K562 (cell line): ENCODE measurements around the gene KLK10. TPM values are rescaled to one million over a fixed set of nuclear protein-coding genes. Genes with fewer than 3 reads are reported as not detected.

Experiments used
- CAMTA2 ChIP-seq: fragments of 250-450 bp; sonication (Bioruptor Pico); conservative IDR thresholded peaks from 2 replicates; pipeline ENCODE4 v1.5.1; 2022
- CEBPB ChIP-seq: fragments of 450-650 bp; IDR thresholded peaks from 2 replicates; pipeline ENCODE4 v1.6.1; 2016; ENCODE audit warnings: missing genetic modification characterization, missing compliant biosample characterization
- CHCHD3 ChIP-seq: fragments of 250-450 bp; sonication (Bioruptor Pico); IDR thresholded peaks from 2 replicates; pipeline ENCODE4 v2.1.2; 2022; ENCODE audit warnings: mild to moderate bottlenecking
- ESRRA ChIP-seq: fragments of 450-650 bp; IDR thresholded peaks from 2 replicates; pipeline ENCODE4 v1.6.1; 2014; ENCODE audit warnings: low read depth, mild to moderate bottlenecking, moderate library complexity, borderline replicate concordance
- FOSL1 ChIP-seq: fragments of 200-800 bp; sonication (Bioruptor generic); conservative IDR thresholded peaks from 2 replicates; pipeline ENCODE4 v1.6.1; 2016; ENCODE audit warnings: missing genetic modification characterization, missing compliant biosample characterization
- GATA2 ChIP-seq: sonication (generic); formaldehyde crosslinking; IDR thresholded peaks from 2 replicates; pipeline ENCODE4 v1.4.0; 2020; ENCODE audit warnings: mild to moderate bottlenecking, missing genetic modification reagents
- HNRNPH1 ChIP-seq: fragments of 200-400 bp; formaldehyde crosslinking; optimal IDR thresholded peaks from 2 replicates; pipeline ENCODE3; 2017; ENCODE audit warnings: low read depth, mild to moderate bottlenecking, low read length, moderate library complexity
- HNRNPLL ChIP-seq: fragments of 200-400 bp; formaldehyde crosslinking; IDR thresholded peaks from 2 replicates; pipeline ENCODE4 v1.6.1; 2017; ENCODE audit warnings: low read length, low read depth, mild to moderate bottlenecking; ENCODE audit not compliant: poor library complexity, severe bottlenecking
- KLF1 ChIP-seq: fragments of 450-650 bp; IDR thresholded peaks from 2 replicates; pipeline ENCODE4 v1.6.1; 2016; ENCODE audit warnings: missing genetic modification characterization, missing compliant biosample characterization
- NFYB ChIP-seq: IDR thresholded peaks from 2 replicates; pipeline ENCODE4 v1.6.1; 2011; ENCODE audit warnings: mild to moderate bottlenecking, moderate library complexity; ENCODE audit not compliant: insufficient read length; ENCODE audit errors: extremely low read depth
- NRF1 ChIP-seq, 2 experiments: fragments of 450-650 bp; IDR thresholded peaks in 1 of 2; conservative IDR thresholded peaks in 1 of 2; 2 replicates each; pipeline ENCODE4 v1.6.1; 2014; ENCODE audit warnings: mild to moderate bottlenecking in 2 of 2
- PHF8 ChIP-seq: fragments of 200-600 bp; sonication (generic); IDR thresholded peaks from 2 replicates; pipeline ENCODE4 v1.6.1; 2012; ENCODE audit warnings: mixed run types, mild to moderate bottlenecking, inconsistent platforms, low read length, moderate library complexity, borderline replicate concordance
- SLC30A9 ChIP-seq: fragments of 250-450 bp; sonication (Bioruptor Pico); IDR thresholded peaks from 2 replicates; pipeline ENCODE4 v1.8.0; 2022; ENCODE audit warnings: mild to moderate bottlenecking, moderate library complexity
- SMARCA4 ChIP-seq: fragments of 450-650 bp; IDR thresholded peaks from 2 replicates; pipeline ENCODE4 v1.6.1; 2016
- SRSF9 ChIP-seq: fragments of 200-400 bp; formaldehyde crosslinking; IDR thresholded peaks from 2 replicates; pipeline ENCODE4 v1.6.1; 2017; ENCODE audit warnings: low read depth, low read length, borderline replicate concordance
- TAF15 ChIP-seq: fragments of 200-400 bp; formaldehyde crosslinking; IDR thresholded peaks from 2 replicates; pipeline ENCODE4 v1.6.1; 2017; ENCODE audit warnings: mild to moderate bottlenecking, low read depth, low read length, moderate library complexity
- ZNF184 ChIP-seq: sonication (generic); formaldehyde crosslinking; IDR thresholded peaks from 2 replicates; pipeline ENCODE4 v1.5.0; 2020; ENCODE audit warnings: missing genetic modification reagents
- ZNF232 ChIP-seq: sonication (generic); formaldehyde crosslinking; IDR thresholded peaks from 2 replicates; pipeline ENCODE4 v1.8.0; 2022; ENCODE audit warnings: mild to moderate bottlenecking, missing genetic modification reagents
- polyA plus RNA-seq, 8 experiments: library from polyadenylated mRNA; depleted of rRNA in 4 of 8; stranded (reverse) in 5 of 8; unstranded in 3 of 8; fragments of >200 nt; fragmentation: Nextera tagmentation in 2 of 8; fragmentation: Illumina TruSeq in 1 of 8; extraction: Ambion mirVana in 2 of 8; extraction: Trizol in 1 of 8; gene quantifications; 2 replicates each; pipeline versions ENCODE4 v1.2.1 to v1.2.3, GENCODE V29; 2011 to 2014; ENCODE audit warnings: inconsistent platforms in 1 of 8, missing spikeins in 1 of 8
- total RNA-seq, 7 experiments: library from RNA; depleted of rRNA in 6 of 7; stranded (reverse); fragments of >200 nt in 6 of 7; fragmentation: Illumina TruSeq in 2 of 7; extraction: Trizol in 2 of 7; gene quantifications; 2 replicates each; pipeline versions ENCODE4 v1.2.1 to v1.2.3, GENCODE V29; 2011 to 2021; ENCODE audit warnings: low replicate concordance in 1 of 7
- TF ChIP-seq, protein P1 (sequence below): fragments of 250-450 bp; sonication (Bioruptor Pico); IDR thresholded peaks from 2 replicates; pipeline ENCODE4 v1.8.0; 2021; ENCODE audit warnings: mild to moderate bottlenecking, moderate library complexity
- TF ChIP-seq, protein P2 (sequence below): fragments of 450-650 bp; IDR thresholded peaks from one replicate; pipeline ENCODE4 v1.6.1; 2018; ENCODE audit warnings: mild to moderate bottlenecking, moderate library complexity; ENCODE audit not compliant: partially characterized antibody
- TF ChIP-seq, protein P3 (sequence below): fragments of 250-450 bp; sonication (Bioruptor Pico); IDR thresholded peaks from 2 replicates; pipeline ENCODE4 v1.9.0; 2021; ENCODE audit warnings: mild to moderate bottlenecking
- TF ChIP-seq, protein P4 (sequence below): fragments of 250-450 bp; sonication (Bioruptor Pico); IDR thresholded peaks from 2 replicates; pipeline ENCODE4 v1.9.0; 2021; ENCODE audit warnings: mild to moderate bottlenecking, inconsistent platforms
- TF ChIP-seq, protein P5 (sequence below): conservative IDR thresholded peaks from 2 replicates; pipeline ENCODE4 v1.6.1; 2011; ENCODE audit warnings: low read depth, mild to moderate bottlenecking, low read length; ENCODE audit not compliant: control insufficient read depth

The KLK10 gene
- total and polyA plus RNA-seq, 9 of the 15 experiments (the other 6 are each of a cell fraction or from before 2014, with no cell fraction given): 0.11 TPM; not detected in 8

DNA sequence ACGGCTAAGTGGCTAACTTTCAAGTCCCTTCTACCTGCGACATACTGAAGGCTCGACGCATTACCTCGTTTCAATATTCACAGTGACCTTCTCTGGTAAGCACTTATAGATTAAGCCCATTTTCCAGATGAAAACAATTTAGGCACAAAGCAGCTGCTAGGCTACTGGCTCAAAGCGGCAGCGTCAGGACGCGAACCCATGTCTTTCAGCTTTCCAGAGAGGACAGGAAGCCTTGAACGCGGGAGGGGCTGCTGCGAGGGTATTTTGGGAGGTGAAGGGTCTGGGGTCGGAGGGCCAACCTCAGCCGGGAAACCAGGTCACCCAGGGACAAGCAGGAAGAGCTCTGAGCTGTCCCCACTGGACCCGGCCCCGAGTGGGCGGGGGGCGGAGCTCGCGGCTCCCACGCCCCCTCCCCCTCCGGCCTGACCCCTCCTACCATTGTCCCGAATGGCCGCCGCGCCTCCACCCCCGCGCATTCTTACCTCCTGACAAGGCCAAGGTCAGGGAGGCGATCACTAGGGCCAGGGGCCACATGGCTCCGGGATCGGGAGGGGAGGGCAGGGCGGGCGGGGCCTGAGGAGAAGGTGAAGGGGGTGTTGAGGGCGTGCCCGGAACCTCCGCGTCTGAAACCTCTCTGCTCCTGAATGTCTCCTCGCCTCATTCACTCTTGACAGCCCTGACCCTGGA, 45.2 kb upstream of the KLK10 start, which contains the start of gene KLK13 (continued):
- no peak for TF ChIP-seq NFYB
- no peak for TF ChIP-seq ZNF232 (CRISPR knock-in tag)
- no peak for TF ChIP-seq ZNF184 (CRISPR knock-in tag)
- TF ChIP-seq, protein P1, sequence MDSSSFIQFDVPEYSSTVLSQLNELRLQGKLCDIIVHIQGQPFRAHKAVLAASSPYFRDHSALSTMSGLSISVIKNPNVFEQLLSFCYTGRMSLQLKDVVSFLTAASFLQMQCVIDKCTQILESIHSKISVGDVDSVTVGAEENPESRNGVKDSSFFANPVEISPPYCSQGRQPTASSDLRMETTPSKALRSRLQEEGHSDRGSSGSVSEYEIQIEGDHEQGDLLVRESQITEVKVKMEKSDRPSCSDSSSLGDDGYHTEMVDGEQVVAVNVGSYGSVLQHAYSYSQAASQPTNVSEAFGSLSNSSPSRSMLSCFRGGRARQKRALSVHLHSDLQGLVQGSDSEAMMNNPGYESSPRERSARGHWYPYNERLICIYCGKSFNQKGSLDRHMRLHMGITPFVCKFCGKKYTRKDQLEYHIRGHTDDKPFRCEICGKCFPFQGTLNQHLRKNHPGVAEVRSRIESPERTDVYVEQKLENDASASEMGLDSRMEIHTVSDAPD (CRISPR knock-in tag): no peak
- no peak for TF ChIP-seq CAMTA2 (CRISPR knock-in tag)
- TF ChIP-seq HNRNPH1: no peak
- TF ChIP-seq SRSF9: no peak
- TF ChIP-seq, protein P2, sequence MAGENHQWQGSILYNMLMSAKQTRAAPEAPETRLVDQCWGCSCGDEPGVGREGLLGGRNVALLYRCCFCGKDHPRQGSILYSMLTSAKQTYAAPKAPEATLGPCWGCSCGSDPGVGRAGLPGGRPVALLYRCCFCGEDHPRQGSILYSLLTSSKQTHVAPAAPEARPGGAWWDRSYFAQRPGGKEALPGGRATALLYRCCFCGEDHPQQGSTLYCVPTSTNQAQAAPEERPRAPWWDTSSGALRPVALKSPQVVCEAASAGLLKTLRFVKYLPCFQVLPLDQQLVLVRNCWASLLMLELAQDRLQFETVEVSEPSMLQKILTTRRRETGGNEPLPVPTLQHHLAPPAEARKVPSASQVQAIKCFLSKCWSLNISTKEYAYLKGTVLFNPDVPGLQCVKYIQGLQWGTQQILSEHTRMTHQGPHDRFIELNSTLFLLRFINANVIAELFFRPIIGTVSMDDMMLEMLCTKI: no peak
- TF ChIP-seq PHF8: peak; percentile 30; the same call in 1 of the 2 replicates
- TF ChIP-seq TAF15: no peak
- TF ChIP-seq, protein P3, sequence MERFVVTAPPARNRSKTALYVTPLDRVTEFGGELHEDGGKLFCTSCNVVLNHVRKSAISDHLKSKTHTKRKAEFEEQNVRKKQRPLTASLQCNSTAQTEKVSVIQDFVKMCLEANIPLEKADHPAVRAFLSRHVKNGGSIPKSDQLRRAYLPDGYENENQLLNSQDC (CRISPR knock-in tag): no peak
- peak; percentile 83 to 84 for TF ChIP-seq NRF1 (conservative IDR thresholded peaks at IDR 0.05 in 1 of 2, IDR thresholded peaks at IDR 0.05 in 1 of 2)
- no peak for TF ChIP-seq SMARCA4
- TF ChIP-seq CHCHD3 (CRISPR knock-in tag): no peak
- TF ChIP-seq CEBPB (tag): no peak
- no peak for TF ChIP-seq GATA2 (CRISPR knock-in tag)
- TF ChIP-seq, protein P4, sequence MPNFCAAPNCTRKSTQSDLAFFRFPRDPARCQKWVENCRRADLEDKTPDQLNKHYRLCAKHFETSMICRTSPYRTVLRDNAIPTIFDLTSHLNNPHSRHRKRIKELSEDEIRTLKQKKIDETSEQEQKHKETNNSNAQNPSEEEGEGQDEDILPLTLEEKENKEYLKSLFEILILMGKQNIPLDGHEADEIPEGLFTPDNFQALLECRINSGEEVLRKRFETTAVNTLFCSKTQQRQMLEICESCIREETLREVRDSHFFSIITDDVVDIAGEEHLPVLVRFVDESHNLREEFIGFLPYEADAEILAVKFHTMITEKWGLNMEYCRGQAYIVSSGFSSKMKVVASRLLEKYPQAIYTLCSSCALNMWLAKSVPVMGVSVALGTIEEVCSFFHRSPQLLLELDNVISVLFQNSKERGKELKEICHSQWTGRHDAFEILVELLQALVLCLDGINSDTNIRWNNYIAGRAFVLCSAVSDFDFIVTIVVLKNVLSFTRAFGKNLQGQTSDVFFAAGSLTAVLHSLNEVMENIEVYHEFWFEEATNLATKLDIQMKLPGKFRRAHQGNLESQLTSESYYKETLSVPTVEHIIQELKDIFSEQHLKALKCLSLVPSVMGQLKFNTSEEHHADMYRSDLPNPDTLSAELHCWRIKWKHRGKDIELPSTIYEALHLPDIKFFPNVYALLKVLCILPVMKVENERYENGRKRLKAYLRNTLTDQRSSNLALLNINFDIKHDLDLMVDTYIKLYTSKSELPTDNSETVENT: no peak
- no peak for TF ChIP-seq HNRNPLL
- no peak for TF ChIP-seq KLF1 (tag)
- 0 out of 2 replicates have a peak, but pooled peaks have one; percentile 16 for TF ChIP-seq FOSL1 (tag)
- TF ChIP-seq, protein P5, sequence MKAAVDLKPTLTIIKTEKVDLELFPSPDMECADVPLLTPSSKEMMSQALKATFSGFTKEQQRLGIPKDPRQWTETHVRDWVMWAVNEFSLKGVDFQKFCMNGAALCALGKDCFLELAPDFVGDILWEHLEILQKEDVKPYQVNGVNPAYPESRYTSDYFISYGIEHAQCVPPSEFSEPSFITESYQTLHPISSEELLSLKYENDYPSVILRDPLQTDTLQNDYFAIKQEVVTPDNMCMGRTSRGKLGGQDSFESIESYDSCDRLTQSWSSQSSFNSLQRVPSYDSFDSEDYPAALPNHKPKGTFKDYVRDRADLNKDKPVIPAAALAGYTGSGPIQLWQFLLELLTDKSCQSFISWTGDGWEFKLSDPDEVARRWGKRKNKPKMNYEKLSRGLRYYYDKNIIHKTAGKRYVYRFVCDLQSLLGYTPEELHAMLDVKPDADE: no peak
- TF ChIP-seq SLC30A9 (CRISPR knock-in tag): no peak
- TF ChIP-seq ESRRA: peak; percentile 93
